Anterior cingulate cortex (tissue), 58 donors: Measurements from ENCODE around the gene ADAMTSL2.

Source experiments
- DNase-seq, 58 donors: peaks; one replicate each; lab custom pipeline; 2025; lab: John Stamatoyannopoulos, UW

ADAMTSL2 gene

DNA sequence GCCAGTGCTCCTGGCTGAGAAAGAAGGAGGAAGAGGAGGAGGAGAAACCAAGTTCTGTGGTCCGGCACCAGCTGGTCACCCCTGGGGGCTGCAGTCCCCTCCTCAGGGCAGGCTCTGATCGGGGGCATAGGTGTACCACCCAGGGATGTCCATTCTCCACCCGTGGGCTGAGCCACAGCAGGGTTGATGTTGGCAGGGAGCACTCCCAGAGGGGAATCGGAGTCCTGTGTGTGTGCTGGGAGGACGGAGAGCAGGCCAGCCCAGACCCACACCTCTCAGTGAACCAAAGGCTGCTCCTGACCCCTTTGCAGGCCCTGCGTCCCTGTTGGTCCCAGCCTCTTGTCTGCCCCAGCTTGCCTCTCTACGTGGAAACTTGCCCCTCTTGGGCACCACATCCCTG, 4.6 kb upstream of the ADAMTSL2 start:
- DNase-seq, result no peak

DNA sequence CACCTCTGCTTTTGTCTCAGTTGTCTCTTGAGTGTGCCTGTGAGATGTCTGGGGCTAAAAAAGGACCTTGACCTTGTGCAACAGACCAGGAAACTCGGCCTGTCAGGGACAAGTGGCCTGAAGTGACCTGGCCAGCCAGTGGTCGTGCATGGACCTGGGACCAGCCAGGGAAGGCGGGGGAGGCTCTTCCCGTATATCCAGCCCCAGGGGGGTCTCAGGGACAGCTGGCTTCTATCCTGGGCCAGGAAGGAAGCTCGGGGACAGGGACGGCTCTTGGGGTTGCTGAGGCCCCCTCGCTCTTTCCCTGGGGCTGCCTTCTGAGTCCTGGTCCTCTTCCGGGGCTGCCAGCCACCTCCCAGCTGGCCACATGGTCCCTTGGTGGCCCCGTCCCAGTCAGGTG, 3.2 kb upstream of the ADAMTSL2 start:
- DNase-seq, result no peak

DNA sequence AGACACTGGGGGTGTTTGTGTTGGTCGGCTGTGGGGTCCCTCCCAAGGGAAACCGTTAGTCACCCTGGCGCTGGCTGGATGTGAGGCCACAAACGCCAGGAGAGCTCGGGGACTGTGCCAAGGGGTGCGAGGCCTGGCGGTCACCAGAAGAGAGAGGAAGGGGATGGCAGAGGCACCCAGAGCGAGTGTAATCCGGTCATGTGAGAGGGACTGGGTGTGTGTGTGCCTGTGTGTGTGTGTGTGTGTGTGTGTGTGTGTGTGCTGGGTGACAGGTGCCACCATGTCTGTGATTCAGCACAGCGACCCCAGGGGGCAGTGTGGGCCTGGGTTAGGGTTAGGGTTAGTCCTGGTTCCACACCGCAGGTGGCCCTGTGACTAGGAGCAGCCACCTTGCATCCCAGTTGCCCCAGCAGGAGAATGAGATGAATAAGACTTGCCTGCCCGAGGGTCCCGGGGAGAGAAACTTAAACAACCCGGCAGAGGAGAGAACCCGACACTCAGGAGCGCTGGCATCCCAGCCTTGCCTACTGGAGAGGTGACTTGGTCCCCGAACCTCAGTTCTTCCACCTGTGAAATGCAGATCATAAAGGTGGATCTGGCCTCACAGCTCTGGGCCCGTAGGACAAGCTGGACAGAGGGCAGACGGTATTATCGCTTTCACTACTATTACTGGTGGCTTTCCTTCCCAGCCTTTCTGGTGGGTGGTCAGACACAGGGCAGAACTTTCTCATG, 1.4 kb upstream of the ADAMTSL2 start:
- DNase-seq, result peak in 46 of 58 donors; percentile 14 to 74 (median 42)

DNA sequence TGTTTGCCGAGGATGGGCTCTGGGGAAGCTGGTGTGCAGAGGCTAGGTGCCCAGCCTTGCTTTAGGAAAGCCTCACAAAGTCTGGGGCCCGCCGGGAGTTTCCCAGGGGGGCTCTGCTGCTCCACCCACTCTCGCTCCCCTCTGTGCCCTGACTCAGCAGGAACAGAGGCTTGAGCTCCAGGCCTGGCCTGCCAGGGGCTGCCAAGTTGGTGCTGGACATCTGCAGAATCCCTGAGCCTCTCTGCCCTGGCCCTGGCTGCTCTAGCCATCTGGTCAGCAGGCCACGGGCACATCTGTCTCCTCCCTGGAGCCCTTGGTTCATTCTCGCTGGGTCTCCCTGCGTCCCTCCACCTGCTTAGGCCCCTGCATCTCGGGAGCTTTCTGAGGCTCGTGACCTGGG, 647 bp upstream of the ADAMTSL2 start:
- DNase-seq, result peak in 11 of 58 donors; percentile 25 to 66 (median 50)

DNA sequence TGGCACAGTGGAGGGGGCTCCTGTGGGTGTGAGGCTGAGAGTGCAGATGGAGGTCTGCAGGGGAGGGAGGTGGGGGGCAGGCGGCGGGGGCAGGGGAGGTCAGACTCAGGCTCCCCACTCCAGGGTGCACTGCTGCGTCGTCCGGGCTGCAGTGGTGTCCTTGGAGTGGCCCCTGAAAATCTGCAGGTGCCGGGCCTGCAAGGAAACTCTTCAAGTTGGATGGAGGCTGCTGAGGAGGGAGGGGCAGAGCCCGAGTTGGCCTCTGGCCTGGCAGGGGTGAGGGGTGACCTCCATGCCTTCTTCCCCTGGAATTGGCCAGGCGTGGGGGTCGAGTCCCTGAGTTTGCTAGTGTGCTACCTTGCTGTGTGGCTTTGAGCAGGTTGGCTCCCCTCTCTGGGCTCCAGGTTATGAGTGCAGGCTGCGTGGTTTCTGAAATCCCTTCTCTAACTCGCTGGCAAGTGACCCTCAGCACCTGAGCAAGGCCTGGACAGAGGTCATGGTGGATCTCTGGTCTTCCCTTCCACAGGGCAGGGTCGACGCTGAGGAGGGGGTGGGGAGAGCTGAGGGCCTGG, 888 bp downstream of the ADAMTSL2 start:
- no peak for DNase-seq

DNA sequence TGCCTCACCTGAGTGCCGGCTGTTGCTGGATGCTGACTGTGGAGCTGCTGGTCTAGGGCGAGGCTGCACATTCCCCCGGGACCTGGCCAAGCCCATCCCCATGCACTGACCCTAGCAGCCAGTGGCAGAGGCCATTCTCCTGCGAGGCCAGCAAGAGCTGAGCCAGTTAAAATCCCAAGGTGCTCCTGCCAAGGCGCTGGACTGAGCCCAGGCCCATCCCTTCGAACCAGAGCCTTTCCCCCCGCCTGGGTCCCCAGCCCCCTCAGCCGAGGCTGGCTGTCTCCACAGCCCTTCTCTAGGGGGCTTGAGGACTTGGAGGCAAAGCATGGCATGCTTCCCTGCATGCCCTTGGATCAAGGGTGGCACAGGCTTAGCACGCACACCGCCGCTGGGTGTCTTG, 1.6 kb downstream of the ADAMTSL2 start:
- no peak for DNase-seq

DNA sequence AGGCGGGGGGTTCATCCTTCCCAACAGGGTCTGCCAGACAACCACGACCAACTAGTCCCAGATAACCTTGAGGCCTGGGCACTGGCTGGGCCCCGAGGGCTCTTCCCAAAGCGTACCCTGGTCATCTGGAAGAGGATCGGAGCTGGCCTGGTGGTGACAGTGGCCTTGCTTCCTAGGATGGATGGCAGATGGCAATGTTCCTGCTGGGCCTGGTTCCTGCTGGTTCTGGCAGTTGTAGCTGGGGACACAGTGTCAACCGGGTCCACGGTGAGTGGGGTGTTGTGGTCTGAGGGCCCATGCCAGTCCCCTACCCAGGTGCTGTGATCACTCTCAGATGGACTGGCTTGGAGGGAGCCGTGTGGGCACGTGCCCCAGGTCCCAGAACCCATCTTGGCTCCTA, 2.0 kb downstream of the ADAMTSL2 start:
- no peak for DNase-seq

DNA sequence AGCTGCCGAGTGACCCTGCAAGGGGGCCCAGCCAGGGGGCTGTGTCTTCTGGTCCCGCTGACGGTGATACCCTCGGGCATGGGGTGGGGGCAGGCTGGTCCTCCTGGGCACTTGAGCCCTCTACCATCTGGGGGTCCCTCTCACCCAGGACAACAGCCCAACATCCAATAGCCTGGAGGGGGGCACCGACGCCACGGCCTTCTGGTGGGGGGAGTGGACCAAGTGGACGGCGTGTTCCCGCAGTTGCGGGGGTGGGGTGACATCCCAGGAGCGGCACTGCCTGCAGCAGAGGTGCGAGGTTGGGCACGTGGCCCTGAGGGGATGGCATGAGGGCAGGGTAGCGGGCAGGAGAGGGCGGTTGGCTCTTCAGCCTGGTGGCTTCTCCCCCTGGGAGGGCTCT, 2.8 kb downstream of the ADAMTSL2 start:
- DNase-seq, result no peak

DNA sequence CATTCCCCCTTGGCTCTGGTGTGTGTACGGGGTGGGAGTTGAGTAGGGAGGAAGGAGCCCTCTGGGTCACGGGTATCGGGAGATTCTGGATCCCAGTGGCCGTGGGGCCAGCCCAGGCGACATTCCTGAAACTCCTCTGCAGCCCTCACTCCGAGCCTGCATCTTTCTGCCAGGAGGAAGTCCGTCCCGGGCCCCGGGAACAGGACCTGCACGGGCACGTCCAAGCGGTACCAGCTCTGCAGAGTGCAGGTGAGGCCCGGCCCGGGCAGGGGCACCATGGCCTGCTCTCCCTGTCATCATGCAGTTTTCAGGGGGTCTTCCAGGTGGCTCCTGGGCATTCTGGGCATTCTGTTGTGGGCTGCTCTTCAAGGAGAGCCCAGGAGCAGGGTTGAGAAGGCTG, 3.7 kb downstream of the ADAMTSL2 start:
- DNase-seq, result no peak

DNA sequence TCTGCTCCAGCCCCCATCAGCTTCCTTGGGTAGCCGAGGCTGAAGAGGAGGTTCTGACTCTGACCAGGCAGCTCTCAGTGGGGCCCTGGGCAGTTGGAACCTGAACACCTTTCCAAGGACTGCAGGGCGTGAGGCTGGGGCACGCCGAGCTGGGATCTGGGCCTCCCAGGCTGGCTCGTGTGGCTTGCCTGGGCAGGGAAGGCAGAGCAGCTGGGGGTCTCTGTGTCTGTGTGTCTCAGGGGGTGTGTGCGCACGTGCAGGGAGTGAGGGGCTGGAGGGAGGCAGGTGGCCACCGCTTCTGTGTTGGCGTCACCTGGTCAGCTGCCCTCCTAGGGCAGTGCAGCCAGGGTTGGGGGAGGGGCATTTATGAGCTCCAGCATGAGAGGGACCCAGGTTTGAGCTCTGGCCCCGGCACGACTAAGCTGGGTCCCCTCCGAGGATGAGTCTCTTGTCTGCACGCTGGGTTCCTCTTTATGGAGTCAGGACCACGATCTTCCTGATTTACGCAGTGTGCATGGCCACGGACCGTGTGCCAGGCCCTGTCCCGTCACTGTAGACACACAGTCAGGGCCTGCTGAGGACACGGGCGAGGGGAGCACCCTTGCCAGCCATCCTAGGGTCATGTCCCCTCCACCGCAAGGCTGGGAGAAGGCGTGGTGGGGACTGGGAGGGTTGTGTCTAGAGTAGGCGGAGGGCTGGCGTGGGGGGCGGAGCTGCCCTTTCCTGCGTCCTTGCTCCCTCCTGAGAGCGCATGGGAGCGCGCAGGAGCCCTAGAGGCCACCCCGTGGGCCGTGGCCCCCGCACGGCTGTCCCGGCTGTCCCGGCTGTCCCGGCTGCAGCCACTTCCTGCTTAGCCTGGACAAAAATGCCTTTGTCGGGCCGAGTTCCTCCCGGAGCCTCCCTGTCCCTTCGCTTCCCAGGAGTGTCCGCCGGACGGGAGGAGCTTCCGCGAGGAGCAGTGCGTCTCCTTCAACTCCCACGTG, 4.6 kb downstream of the ADAMTSL2 start:
- DNase-seq, result peak in 15 of 58 donors; percentile 18 to 74 (median 39)

DNA sequence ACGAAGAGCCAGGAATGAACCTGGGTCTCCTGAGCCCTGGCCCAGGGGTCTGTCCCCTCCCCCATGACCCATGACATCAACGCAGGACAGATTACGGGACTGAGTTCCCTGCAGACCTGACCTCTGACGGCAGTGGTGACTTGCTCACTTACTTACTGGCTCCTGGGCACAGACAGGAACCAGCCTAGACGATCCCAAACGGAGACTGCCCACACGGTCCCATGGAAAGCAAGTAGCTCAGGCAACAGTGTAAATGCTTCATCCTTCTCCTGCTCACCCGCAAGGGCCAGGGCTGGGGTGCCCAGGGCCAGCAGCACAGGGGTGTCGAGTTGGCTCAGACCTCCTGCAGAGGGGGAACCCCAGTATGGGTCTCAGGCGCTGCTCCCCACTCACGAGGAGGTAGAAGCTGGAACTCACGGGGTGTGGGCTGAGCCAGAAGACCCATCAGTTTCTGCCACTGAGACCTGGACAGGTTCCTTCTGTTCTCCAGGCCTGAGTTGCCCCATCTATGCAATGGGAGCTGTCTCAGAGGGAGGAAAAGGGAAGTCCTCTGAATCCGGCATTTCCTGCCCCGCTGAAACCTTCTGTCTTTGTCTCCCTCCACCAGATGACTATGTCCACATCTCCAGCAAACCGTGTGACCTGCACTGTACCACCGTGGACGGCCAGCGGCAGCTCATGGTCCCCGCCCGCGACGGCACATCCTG, 5.6 kb downstream of the ADAMTSL2 start:
- DNase-seq, result peak in 1 of 58 donors; percentile 18

DNA sequence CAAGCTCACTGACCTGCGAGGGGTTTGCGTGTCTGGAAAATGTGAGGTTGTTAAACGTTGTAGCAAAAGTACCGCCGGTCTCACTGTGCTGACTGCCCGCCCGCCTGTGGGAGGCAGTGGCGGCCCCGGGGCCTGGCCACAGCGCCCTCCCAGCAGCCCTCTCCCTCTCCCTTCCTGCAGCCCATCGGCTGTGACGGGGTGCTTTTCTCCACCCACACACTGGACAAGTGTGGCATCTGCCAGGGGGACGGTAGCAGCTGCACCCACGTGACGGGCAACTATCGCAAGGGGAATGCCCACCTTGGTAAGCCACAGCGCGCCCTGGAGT, 6.2 kb downstream of the ADAMTSL2 start:
- no peak for DNase-seq

DNA sequence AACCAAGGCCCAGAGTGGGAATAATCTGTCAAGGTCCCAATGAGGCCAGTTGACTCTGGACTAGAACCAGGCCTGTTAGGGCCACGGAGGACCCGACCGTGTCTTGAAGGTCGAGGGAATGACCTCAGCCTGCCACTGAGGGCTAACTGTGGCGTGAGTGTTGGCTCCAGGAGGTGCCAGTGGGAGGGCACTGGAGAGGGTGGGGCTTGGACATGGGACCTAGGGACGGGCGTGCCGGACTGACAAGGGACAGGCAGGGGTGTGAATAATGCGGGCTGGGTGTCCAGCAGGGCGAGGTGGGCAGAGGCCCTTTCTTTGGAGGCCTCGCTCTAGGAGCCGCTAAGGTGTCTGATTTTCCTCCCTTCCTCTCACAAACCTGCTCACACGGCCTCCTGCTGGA, 7.5 kb downstream of the ADAMTSL2 start:
- DNase-seq, result no peak

DNA sequence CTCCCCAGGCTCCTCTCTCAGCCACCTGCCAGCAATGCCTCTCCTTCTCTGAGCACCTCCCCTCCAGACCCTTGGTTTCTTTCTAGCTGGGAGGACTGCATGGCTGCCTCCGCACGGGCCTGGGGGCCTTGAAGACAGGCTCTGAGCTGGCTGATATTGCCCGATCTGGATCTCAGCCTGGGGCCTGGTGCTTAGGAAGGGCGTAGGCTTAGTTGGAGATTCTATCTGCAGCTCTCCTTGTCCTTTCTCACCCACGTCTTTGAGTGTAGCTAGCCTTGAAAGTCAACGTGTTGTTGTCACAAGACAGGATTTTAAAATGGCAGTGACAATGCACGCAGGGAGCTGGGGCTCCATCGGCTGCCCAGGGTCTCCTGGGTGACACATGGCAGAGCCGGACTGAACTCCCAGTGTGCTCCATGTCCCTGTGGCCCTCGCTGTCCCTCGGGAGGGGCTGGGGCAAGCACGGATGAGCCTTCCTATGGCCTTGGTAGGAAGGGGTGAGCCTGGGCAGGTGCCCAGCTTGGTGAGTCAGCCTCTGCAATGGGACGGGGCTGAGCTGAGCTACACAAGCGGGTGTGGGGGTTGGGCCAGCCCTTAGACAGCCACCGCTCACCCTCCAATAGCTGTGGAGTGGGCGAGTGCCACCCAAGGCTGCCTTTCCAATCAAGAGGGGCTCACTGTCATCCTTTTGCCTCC, 9.4 kb downstream of the ADAMTSL2 start:
- no peak for DNase-seq

DNA sequence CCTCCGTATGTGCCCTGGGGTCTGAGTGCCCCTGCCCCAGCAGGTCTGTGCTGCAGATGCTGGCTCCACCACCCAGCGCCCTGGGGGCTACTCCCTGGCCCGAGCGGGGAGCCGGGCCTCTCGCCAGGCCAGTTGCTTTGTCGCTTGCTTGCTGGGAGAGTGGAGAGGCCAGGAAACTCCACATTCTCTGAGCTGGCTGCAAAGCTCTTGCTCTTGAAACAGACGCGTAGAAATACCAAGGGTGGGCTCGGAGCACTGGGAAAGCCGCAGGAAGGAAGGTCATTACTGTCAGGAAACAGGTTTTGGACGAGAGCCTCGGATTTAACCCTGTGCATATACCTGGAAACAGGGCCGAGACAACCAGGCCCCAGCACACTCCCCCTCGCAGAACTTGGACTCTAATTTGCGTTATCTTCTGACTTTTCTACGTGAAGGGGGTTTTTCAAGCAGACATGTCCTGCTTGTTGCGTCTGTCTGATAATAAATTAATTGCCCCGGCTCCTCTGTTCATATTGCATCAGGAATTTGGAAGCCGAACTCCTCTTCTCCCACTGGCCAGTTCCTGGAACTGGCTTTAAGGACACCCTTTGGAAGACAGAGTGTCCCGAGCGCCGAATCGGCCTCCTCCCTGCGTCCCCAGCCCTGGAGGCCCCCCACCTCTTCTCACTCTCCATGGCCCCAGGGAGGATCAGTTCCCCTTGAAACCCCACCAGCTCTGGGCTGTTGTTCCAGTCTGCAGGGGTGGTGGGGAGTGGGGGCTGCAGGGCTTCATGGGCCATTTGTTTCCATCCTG, 11.2 kb downstream of the ADAMTSL2 start:
- DNase-seq, result no peak

DNA sequence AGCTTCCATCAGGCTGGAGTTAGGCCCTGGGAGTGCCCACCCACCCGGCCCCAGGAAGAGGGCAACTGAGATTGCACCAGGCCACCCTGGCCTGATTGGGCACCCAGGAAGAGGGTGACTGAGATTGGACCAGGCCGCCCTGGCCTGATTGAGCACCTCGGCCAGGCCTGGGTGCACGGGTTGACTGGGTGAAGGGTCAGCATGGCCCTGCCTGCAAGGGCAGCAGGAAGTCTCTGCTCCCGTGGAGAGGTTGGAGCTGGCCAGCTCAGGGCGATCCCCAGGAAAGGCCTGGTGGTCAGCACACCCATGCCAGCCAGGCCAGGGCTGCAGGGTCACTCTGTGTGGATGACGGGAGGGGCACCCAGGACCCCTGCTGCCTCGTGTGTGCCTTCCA, 11.8 kb downstream of the ADAMTSL2 start:
- DNase-seq, result no peak

DNA sequence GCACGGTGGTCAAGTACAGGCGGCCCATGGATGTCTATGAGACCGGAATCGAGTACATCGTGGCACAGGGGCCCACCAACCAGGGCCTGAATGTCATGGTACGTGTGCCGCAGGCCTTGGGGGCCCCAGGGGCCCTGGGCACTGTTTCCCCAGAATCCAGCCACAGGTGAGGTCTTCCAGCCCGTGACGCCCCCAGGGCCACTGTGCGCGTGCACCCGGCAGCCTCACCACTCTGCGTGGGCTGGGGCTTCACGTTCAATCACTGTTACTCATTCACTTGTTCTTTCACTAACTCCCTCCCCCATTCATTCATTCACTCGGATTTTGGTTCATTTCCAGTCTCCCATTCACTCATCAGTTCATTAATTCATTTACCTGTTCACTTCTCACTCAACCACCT, 12.6 kb downstream of the ADAMTSL2 start:
- no peak for DNase-seq

DNA sequence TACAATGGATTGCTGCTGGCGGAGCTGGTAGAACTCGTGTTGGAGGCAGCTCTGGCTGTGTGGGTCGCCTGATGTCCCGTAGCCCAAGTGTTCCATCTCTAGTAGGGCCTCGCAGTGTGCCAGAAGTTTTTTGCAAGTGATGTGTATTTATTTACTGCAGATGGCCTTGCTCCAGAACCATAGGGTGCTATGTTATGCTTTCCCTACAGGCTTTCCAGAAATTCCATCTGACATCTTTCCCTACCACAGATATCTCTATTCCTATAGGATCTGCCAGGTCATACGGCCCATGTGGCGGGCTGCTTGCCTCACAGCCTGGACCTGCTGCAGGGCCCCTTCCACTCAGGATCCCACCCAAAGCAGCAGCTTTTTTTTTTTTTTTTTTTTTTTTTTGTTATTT, 16.9 kb downstream of the ADAMTSL2 start:
- DNase-seq, result no peak

DNA sequence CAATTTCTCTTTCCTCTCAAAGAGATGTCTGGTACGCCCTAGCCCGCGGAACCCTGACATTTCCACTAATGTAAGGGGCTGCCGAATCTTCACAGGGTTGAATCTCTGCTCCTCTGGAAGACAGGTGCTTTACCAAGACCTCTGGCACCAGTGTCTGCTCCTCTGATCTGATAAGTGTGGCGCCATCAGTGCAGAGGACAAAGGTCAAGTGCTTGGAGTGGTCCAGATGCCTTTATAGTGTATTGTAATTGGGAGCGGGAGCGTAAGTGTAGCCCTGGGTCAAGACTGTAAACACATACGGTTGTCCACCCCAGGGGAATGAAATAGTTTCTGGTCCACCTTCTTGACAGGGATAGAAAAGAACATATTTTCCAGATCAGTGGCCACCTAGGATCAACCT, 17.7 kb downstream of the ADAMTSL2 start:
- DNase-seq, result no peak
